Lung (tissue), 12 donors: ENCODE results near the gene TDP2. TPM values are rescaled to one million over a fixed set of nuclear protein-coding genes. Genes with fewer than 3 reads are reported as not detected.
"Not testable (repeated sequence)": the region's sequence is repeated elsewhere in the genome, so short reads cannot be mapped to it uniquely, and the experiment has no call there.

Experiments
- ATAC-seq: fragments of 200-7000 bp; cut with Tn5 transposase; one replicate; pipeline ENCODE4 v1.9.1; 2020; ENCODE audit warnings: moderate number of reproducible peaks; ENCODE audit not compliant: insufficient read depth, low FRiP score
- DNase-seq, 3 donors: peaks; one replicate each; pipeline ENCODE4 v3.0.0-alpha.2; 2013 to 2017
- H3K27ac ChIP-seq, 2 donors: one replicate each; pipeline ENCODE4 v1.5.1; 2013; ENCODE audit warnings: mild to moderate bottlenecking in 2 of 2, moderate library complexity in 2 of 2, control low read depth in 1 of 2, inconsistent platforms in 1 of 2, low read depth in 1 of 2, low read length in 1 of 2
- H3K27me3 ChIP-seq, 3 donors: one replicate each; pipeline ENCODE4 v1.5.1; 2013; ENCODE audit warnings: low read length in 2 of 3; ENCODE audit not compliant: control insufficient read depth in 3 of 3, insufficient read depth in 3 of 3
- H3K36me3 ChIP-seq, 4 donors: one replicate each; pipeline ENCODE4 v1.5.1; 2013; ENCODE audit warnings: low read length in 4 of 4, mild to moderate bottlenecking in 1 of 4, moderate library complexity in 1 of 4; ENCODE audit not compliant: control insufficient read depth in 4 of 4, insufficient read depth in 4 of 4
- H3K4me1 ChIP-seq, 5 donors: one replicate each; pipeline ENCODE4 v1.5.1; 2013; ENCODE audit warnings: low read length in 5 of 5, mild to moderate bottlenecking in 2 of 5, moderate library complexity in 1 of 5; ENCODE audit not compliant: control insufficient read depth in 5 of 5, insufficient read depth in 5 of 5
- H3K4me3 ChIP-seq: one replicate; pipeline ENCODE4 v1.5.1; 2013; ENCODE audit warnings: mild to moderate bottlenecking, control low read depth, moderate library complexity
- H3K9ac ChIP-seq, 2 donors: one replicate each; pipeline ENCODE4 v1.5.1; 2013; ENCODE audit warnings: low read length in 2 of 2, control low read depth in 1 of 2; ENCODE audit not compliant: insufficient read depth in 1 of 2
- H3K9me3 ChIP-seq, 4 donors: one replicate each; pipeline ENCODE4 v1.5.1; 2013; ENCODE audit warnings: low read length in 3 of 4, mild to moderate bottlenecking in 1 of 4, moderate library complexity in 1 of 4; ENCODE audit not compliant: control insufficient read depth in 4 of 4, insufficient read depth in 3 of 4
- WGBS, 2 donors: extraction: QIAGEN DNeasy Blood & Tissue Kit; methylation state at CpG; one replicate each; pipeline ENCODE4 v1.1.7; 2013; 5-methylcytosine and 5-hydroxymethylcytosine counted together
- polyA plus RNA-seq, 2 donors: library from polyadenylated mRNA; stranded (reverse); fragments of 200-250 nt; gene quantifications; one replicate each; pipeline ENCODE4 v1.2.1, GENCODE V29; 2013
- total RNA-seq, 2 donors: library from RNA; depleted of rRNA in 1 of 2; stranded (reverse); fragments of >200 nt in 1 of 2; gene quantifications; one replicate each; pipeline ENCODE4 v1.2.1, GENCODE V29; 2014 to 2021
- TF ChIP-seq, protein P1 (sequence below): IDR thresholded peaks from 2 replicates; pipeline ENCODE4 v1.5.1; 2012; ENCODE audit warnings: mild to moderate bottlenecking; ENCODE audit errors: control extremely low read depth, extremely low read depth
- donor health status: control.
- donor health status: control.
- donor health status: Bipolar disorder and iron deficiency.
- donor health status: healthy.
- donor health status: DM: yes; HTN: yes; CAD: no.

The TDP2 gene
- total and polyA plus RNA-seq, 4 donors: 36.8 to 56.8 (median 41.8) TPM

DNA sequence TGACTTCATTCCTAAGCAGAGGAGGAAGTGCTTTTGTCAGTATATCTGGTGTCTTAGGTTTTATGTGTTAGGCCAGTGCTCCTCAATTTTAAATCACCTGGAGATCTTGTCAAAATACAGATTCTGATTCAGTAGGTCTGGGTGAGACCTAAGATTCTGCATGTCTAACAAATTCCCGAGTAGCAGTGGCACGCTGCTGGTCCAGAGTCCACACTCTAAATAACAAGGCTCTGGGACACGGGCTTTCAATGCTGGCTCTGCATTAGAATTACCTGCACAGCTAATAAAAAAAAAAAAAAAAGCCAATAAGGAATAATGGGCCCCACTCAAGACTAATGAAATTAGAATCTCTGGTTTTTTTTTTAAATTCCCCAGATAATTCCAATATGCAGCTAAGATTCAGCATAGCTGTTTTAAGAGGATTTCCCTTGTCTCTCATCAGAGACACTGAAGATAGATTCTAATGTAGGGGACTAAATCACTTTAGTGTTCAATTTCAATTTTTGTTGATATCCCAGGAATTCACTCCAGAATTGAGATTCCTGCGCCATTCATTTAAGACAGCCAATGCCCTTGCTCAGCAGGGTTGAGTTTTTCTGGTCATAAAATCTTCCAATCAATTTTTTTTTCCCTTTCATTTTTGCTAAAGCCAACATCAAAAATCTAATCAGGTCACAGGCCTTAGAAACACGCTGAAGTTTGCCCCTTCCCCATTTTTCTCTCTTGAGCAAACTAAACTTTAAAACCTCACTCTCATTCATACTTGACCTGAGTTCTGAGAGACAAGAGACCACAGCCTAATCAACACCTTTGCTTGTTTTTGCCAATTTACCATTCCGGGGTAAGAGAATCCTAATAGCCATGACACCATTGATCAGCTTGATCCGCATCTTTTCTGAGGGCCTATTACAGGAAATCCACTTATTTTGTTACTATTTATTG is 2.4 kb downstream of the TDP2 start:
- no peak overlapping the region for H3K9ac ChIP-seq
- peaks cover 3 to 27% (median 10%) of the 10 kb centered on the region in 5 donors for H3K4me1 ChIP-seq
- H3K4me3 ChIP-seq: no peak overlapping the region
- TF ChIP-seq, protein P1, sequence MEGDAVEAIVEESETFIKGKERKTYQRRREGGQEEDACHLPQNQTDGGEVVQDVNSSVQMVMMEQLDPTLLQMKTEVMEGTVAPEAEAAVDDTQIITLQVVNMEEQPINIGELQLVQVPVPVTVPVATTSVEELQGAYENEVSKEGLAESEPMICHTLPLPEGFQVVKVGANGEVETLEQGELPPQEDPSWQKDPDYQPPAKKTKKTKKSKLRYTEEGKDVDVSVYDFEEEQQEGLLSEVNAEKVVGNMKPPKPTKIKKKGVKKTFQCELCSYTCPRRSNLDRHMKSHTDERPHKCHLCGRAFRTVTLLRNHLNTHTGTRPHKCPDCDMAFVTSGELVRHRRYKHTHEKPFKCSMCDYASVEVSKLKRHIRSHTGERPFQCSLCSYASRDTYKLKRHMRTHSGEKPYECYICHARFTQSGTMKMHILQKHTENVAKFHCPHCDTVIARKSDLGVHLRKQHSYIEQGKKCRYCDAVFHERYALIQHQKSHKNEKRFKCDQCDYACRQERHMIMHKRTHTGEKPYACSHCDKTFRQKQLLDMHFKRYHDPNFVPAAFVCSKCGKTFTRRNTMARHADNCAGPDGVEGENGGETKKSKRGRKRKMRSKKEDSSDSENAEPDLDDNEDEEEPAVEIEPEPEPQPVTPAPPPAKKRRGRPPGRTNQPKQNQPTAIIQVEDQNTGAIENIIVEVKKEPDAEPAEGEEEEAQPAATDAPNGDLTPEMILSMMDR: no peak
- DNase-seq: no peak
- no peak overlapping the region for H3K27ac ChIP-seq
- ATAC-seq: no peak
- WGBS, 2 donors: 95% methylated on average over 7 of the region's 7 CpGs
- no peaks in the 10 kb centered on the region for H3K9me3 ChIP-seq
- no peaks in the 10 kb centered on the region for H3K27me3 ChIP-seq
- H3K36me3 ChIP-seq: peaks cover 5 to 11% (median 10%) of the 10 kb centered on the region in 4 donors

DNA sequence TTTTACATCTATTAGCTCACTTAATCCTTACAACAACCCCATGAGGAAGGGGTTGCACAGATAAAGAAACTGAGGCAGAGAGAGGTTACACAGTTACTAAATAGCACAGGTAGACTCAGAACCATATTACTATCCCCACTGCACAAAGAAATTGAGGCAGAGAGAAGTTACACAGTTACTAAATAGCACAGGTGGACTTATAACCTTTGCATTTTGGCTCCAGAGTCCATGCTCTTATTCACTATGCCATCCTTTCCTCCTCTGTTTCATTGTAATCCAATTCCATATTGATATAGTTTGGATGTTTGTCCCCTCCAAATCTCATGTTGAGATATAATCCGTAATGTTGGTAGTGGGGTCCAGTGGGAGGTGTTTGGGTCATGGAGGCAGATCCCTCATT is 3.5 kb downstream of the TDP2 start:
- ATAC-seq: no peak
- H3K4me3 ChIP-seq: no peak overlapping the region
- H3K27ac ChIP-seq: no peak overlapping the region

DNA sequence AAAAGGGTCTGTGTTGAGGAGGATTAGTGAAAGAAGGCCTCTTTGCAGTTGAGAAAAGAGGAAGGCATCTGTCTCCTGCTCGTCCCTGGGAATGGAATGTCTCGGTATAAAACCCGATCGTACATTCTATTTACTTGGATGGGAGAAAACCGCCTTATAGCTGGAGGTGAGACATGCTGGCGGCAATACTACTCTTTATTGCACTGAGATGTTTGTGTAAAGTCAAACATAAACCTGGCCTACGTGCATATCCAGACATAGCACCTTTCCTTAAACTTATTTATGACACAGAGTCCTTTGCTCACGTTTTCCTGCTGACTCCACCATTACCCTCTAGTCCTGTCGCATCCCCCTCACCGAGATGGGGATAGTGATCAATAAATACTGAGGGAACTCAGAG is 4.5 kb downstream of the TDP2 start:
- ATAC-seq (no peak), DNase-seq (no peak)
- Histone ChIP-seq H3K4me3 (no peak overlapping the region), H3K4me1 (peaks cover 1 to 19% (median 7%) of the 10 kb centered on the region in 5 donors), H3K27ac (no peak overlapping the region), H3K36me3 (peaks cover 5 to 19% (median 10%) of the 10 kb centered on the region in 4 donors), H3K27me3 (no peaks in the 10 kb centered on the region), H3K9ac (no peak overlapping the region), H3K9me3 (no peaks in the 10 kb centered on the region)
- TF ChIP-seq, protein P1: no peak
- 90 to 92% methylated on average over 10 of the region's 10 CpGs for WGBS, 2 donors

More for the DNA sequence above, 3.5 kb downstream of the TDP2 start:
- Histone ChIP-seq H3K27me3 (no peaks in the 10 kb centered on the region), H3K9ac (no peak overlapping the region), H3K4me1 (peaks cover 4 to 27% (median 10%) of the 10 kb centered on the region in 5 donors), H3K36me3 (peaks cover 5 to 17% (median 10%) of the 10 kb centered on the region in 4 donors), H3K9me3 (no peaks in the 10 kb centered on the region)
- TF ChIP-seq, protein P1: no peak
- DNase-seq: no peak
- 95 to 100% methylated on average over 1 of the region's 1 CpG for WGBS, 2 donors

DNA sequence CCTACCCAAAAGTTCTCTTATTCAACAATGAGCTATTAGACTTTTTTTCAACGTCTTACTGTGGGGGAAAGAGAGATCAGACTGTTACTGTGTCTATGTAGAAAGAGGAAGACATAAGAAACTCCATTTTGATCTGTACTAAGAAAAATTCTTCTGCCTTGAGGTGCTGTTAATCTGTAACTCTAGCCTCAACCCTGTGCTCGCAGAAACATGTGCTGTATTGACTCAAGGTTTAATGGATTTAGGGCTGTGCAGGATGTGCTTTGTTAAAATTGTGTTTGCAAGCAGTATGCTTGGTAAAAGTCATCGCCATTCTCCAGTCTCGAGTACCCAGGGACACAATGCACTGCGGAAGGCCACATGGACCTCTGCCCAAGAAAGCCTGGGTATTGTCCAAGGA is 4.9 kb downstream of the TDP2 start:
- H3K27ac ChIP-seq, H3K4me3 ChIP-seq, H3K9ac ChIP-seq, H3K27me3 ChIP-seq, ATAC-seq, H3K9me3 ChIP-seq: not testable (repeated sequence)
- peak in 1 of 3 donors; percentile 29 for DNase-seq
- WGBS, 2 donors: 87 to 93% methylated on average over 5 of the region's 5 CpGs
- peaks cover 1 to 19% (median 7%) of the 10 kb centered on the region in 5 donors for H3K4me1 ChIP-seq
- peaks cover 5 to 19% (median 12%) of the 10 kb centered on the region in 4 donors for H3K36me3 ChIP-seq
